OCI-LY1 (cell line): ENCODE data around the gene GALP.

Experiments
- CTCF ChIP-seq: fragments of 200-600 bp; sonication (generic), shearing (Covaris generic); IDR thresholded peaks from 2 replicates; pipeline ENCODE4 v1.5.1; 2017; ENCODE audit warnings: mild to moderate bottlenecking, antibody characterized with exemption, low read length, moderate library complexity, mixed read lengths
- EZH2 ChIP-seq: fragments of 200-600 bp; sonication (generic), shearing (Covaris generic); IDR thresholded peaks from 2 replicates; pipeline ENCODE4 v1.8.0; 2017; ENCODE audit warnings: borderline replicate concordance, mixed run types, mild to moderate bottlenecking, antibody characterized with exemption, low read length, moderate library complexity, mixed read lengths

- TF ChIP-seq CTCF (no peak), EZH2 (no peak)
Observed at GRCh38 chr19:56130006-56130405, 45.8 kb upstream of the GALP start.
